GM18505 (cell line): ENCODE measurements around the gene EIF2B1.

Experiments
- ATAC-seq: cut with Tn5 transposase; IDR thresholded peaks from one replicate; pipeline ENCODE4 v1.9.1; 2021; ENCODE audit not compliant: unreplicated experiment
- POLR2A ChIP-seq: IDR thresholded peaks from 4 replicates; pipeline ENCODE4 v1.6.1; 2011; ENCODE audit warnings: borderline replicate concordance; ENCODE audit not compliant: insufficient read depth, insufficient read length; ENCODE audit errors: extremely low read depth

The EIF2B1 gene

GRCh38 chr12:123633379-123634141 lies at the start of gene EIF2B1, which contains the start of gene GTF2H3:
Gene EIF2B1, minus strand, starts transcription at chr12:123633686. Its CDS starts 129 bp downstream, at chr12:123633557.
Gene GTF2H3, plus strand, starts transcription at chr12:123633829. Its CDS starts 31 bp downstream, at chr12:123633860.
- ATAC-seq: peak; percentile 93
- peak; percentile 99 for TF ChIP-seq POLR2A

- TF ChIP-seq POLR2A: no peak
- ATAC-seq: no peak
Observed at GRCh38 chr12:123681605-123682004, 48.1 kb upstream of the EIF2B1 start.

GRCh38 chr12:123678981-123679380 lies 45.5 kb upstream of the EIF2B1 start:
- no peak for TF ChIP-seq POLR2A
- no peak for ATAC-seq

GRCh38 chr12:123676616-123677320 lies 43.3 kb upstream of the EIF2B1 start:
- TF ChIP-seq POLR2A: no peak
- ATAC-seq: no peak

GRCh38 chr12:123675436-123675835 lies 42.0 kb upstream of the EIF2B1 start:
- no peak for TF ChIP-seq POLR2A
- ATAC-seq: no peak

- ATAC-seq: no peak
- TF ChIP-seq POLR2A: no peak
Observed at GRCh38 chr12:123671876-123672275, 38.4 kb upstream of the EIF2B1 start.

GRCh38 chr12:123670882-123671728 lies 37.6 kb upstream of the EIF2B1 start, which contains the start of gene TCTN2:
Gene TCTN2, plus strand, starts transcription at chr12:123671113. Its CDS starts 128 bp downstream, at chr12:123671241.
- peak; percentile 30 for TF ChIP-seq POLR2A
- ATAC-seq: peak; percentile 97

GRCh38 chr12:123667771-123668170 lies 34.3 kb upstream of the EIF2B1 start:
- no peak for ATAC-seq
- TF ChIP-seq POLR2A: no peak

- no peak for ATAC-seq
- no peak for TF ChIP-seq POLR2A
Observed at GRCh38 chr12:123659996-123660727, 26.7 kb upstream of the EIF2B1 start.

- ATAC-seq: no peak
- TF ChIP-seq POLR2A: no peak
Observed at GRCh38 chr12:123657211-123657610, 23.7 kb upstream of the EIF2B1 start.

GRCh38 chr12:123656392-123656791 lies 22.9 kb upstream of the EIF2B1 start:
- TF ChIP-seq POLR2A: no peak
- no peak for ATAC-seq

- ATAC-seq: no peak
- TF ChIP-seq POLR2A: no peak
Observed at GRCh38 chr12:123655420-123655819, 21.9 kb upstream of the EIF2B1 start.

- no peak for TF ChIP-seq POLR2A
- no peak for ATAC-seq
Observed at GRCh38 chr12:123654129-123654701, 20.7 kb upstream of the EIF2B1 start.

- no peak for TF ChIP-seq POLR2A
Observed at GRCh38 chr12:123648401-123648800, 14.9 kb upstream of the EIF2B1 start.

More at GRCh38 chr12:123648401-123648800, 14.9 kb upstream of the EIF2B1 start:
- ATAC-seq: no peak
